ENCODE measurements around the gene RRAD.

Gene RRAD

GRCh38 chr16:66891360-66891759, 34.0 kb downstream of the RRAD start:
- H3K27ac ChIP-seq (ENCODE audit: extremely low read depth, low read depth, low read length): no peak overlapping the region
- TF ChIP-seq ZBTB1 (tag by site-specific recombination; IDR thresholded peaks at IDR 0.05): no peak
- no peak for TF ChIP-seq PRDM2 (tag by site-specific recombination; IDR thresholded peaks at IDR 0.05; ENCODE audit: borderline replicate concordance)
- TF ChIP-seq ZNF394 (tag by site-specific recombination; IDR thresholded peaks at IDR 0.05; ENCODE audit: borderline replicate concordance): no peak
- TF ChIP-seq ZNF169 (tag by site-specific recombination; IDR thresholded peaks at IDR 0.05): no peak
- TF ChIP-seq PBX3 (CRISPR knock-in tag; IDR thresholded peaks at IDR 0.05): no peak
- no peak for TF ChIP-seq ZNF529 (tag by site-specific recombination; IDR thresholded peaks at IDR 0.05; ENCODE audit: insufficient replicate concordance)
- POLR2A ChIA-PET: no interaction called here
- CTCF ChIA-PET: interaction anchor here (0.6 to 17.9 kb wide), 7 partner anchors 9 to 264 kb away, joined by 3 to 268 read pairs (median 5); partner anchors contain the start of genes CDH16 and RRAD
- H3K4me3 ChIP-seq (ENCODE audit: low read depth, low read length): no peak overlapping the region
- H3K36me3 ChIP-seq (ENCODE audit: control insufficient read depth in 2 of 2, insufficient read depth in 1 of 2, low read length in 2 of 2): peaks cover 9 to 16% of the 10 kb centered on the region in 2 experiments; a peak in 2 of 3 replicates
- no peaks in the 10 kb centered on the region for H3K9me3 ChIP-seq (ENCODE audit: control insufficient read depth, insufficient read depth, low read depth, low read length)
- H3K4me1 ChIP-seq (ENCODE audit: control insufficient read depth, insufficient read depth, low read length): peaks cover 8% of the 10 kb centered on the region

GRCh38 chr16:66890799-66891198, 34.5 kb downstream of the RRAD start:
- Histone ChIP-seq H3K4me3 (ENCODE audit: low read depth, low read length) (no peak overlapping the region), H3K9me3 (ENCODE audit: control insufficient read depth, insufficient read depth, low read depth, low read length) (no peaks in the 10 kb centered on the region), H3K36me3 (ENCODE audit: control insufficient read depth in 2 of 2, insufficient read depth in 1 of 2, low read length in 2 of 2) (peaks cover 9 to 21% of the 10 kb centered on the region in 2 experiments; a peak in 2 of 3 replicates), H3K4me1 (ENCODE audit: control insufficient read depth, insufficient read depth, low read length) (peaks cover 8% of the 10 kb centered on the region), H3K27ac (ENCODE audit: extremely low read depth, low read depth, low read length) (no peak overlapping the region)
- CTCF ChIA-PET: interaction anchor here (0.6 to 17.9 kb wide), 11 partner anchors 9 to 264 kb away, joined by 3 to 268 read pairs (median 5); partner anchors contain the start of genes CDH16, CES3, NAE1 and PDP2
- POLR2A ChIA-PET: interaction anchor here (0.6 kb wide), 1 partner anchor 41 kb away, joined by 6 read pairs; no protein-coding TSS in a partner anchor
- no peak for TF ChIP-seq ZNF645 (tag by site-specific recombination; IDR thresholded peaks at IDR 0.05)
- TF ChIP-seq ZNF398 (tag by site-specific recombination; IDR thresholded peaks at IDR 0.05): no peak
- TF ChIP-seq REST (tag by site-specific recombination; IDR thresholded peaks at IDR 0.05): no peak
- TF ChIP-seq KLF7 (tag by site-specific recombination; IDR thresholded peaks at IDR 0.05; ENCODE audit: borderline replicate concordance): no peak
- TF ChIP-seq BCL11B (tag by site-specific recombination; IDR thresholded peaks at IDR 0.05; ENCODE audit: low read depth): no peak
- no peak for TF ChIP-seq SETDB1 (IDR thresholded peaks at IDR 0.05; ENCODE audit: insufficient read length, low read length)
- TF ChIP-seq ZNF10 (tag by site-specific recombination; IDR thresholded peaks at IDR 0.05): no peak
- TF ChIP-seq TSHZ1 (tag by site-specific recombination; IDR thresholded peaks at IDR 0.05; ENCODE audit: borderline replicate concordance): no peak
- no peak for TF ChIP-seq ZNF274 (IDR thresholded peaks at IDR 0.05; ENCODE audit: low read length)
- no peak for TF ChIP-seq ZNF274 (tag by site-specific recombination; IDR thresholded peaks at IDR 0.05; ENCODE audit: borderline replicate concordance)

Measured in HEK293 (cell line).